Parathyroid adenoma (tissue), 2 donors: ENCODE data around the gene FLRT2.

Experiments
- H2AFZ ChIP-seq: fragments of 300-600 bp; sonication (generic); one replicate; pipeline ENCODE4 v1.7.0; 2017; ENCODE audit warnings: antibody characterized with exemption, mild to moderate bottlenecking
- H3K27ac ChIP-seq: fragments of 300-600 bp; sonication (generic); one replicate; pipeline ENCODE4 v1.7.0; 2017
- H3K27me3 ChIP-seq: fragments of 300-600 bp; sonication (generic); one replicate; pipeline ENCODE4 v1.7.0; 2017; ENCODE audit warnings: low read length; ENCODE audit not compliant: control insufficient read depth, insufficient read depth
- H3K36me3 ChIP-seq: fragments of 300-600 bp; sonication (generic); one replicate; pipeline ENCODE4 v1.7.0; 2017; ENCODE audit warnings: low read length; ENCODE audit not compliant: control insufficient read depth, insufficient read depth
- H3K4me1 ChIP-seq: fragments of 300-600 bp; sonication (generic); one replicate; pipeline ENCODE4 v1.7.0; 2017; ENCODE audit warnings: control low read depth
- H3K4me2 ChIP-seq: fragments of 300-600 bp; sonication (generic); one replicate; pipeline ENCODE4 v1.7.0; 2017; ENCODE audit warnings: low read length
- H3K4me3 ChIP-seq: fragments of 300-600 bp; sonication (generic); one replicate; pipeline ENCODE4 v1.7.0; 2017; ENCODE audit warnings: low read depth, low read length
- H3K79me2 ChIP-seq: fragments of 300-600 bp; sonication (generic); one replicate; pipeline ENCODE4 v1.7.0; 2017; ENCODE audit warnings: control low read depth
- H3K9ac ChIP-seq: fragments of 300-600 bp; sonication (generic); one replicate; pipeline ENCODE4 v1.7.0; 2017; ENCODE audit warnings: mild to moderate bottlenecking
- H3K9me3 ChIP-seq: fragments of 300-600 bp; sonication (generic); one replicate; pipeline ENCODE4 v1.7.0; 2017; ENCODE audit warnings: low read length; ENCODE audit not compliant: control insufficient read depth
- TF ChIP-seq, protein P1 (sequence below): fragments of 300-600 bp; sonication (generic); IDR thresholded peaks from one replicate; pipeline ENCODE4 v1.7.0; 2017; ENCODE audit warnings: antibody characterized with exemption, mild to moderate bottlenecking
- donor health status: primary hyperparathyroidism.

The FLRT2 gene

DNA sequence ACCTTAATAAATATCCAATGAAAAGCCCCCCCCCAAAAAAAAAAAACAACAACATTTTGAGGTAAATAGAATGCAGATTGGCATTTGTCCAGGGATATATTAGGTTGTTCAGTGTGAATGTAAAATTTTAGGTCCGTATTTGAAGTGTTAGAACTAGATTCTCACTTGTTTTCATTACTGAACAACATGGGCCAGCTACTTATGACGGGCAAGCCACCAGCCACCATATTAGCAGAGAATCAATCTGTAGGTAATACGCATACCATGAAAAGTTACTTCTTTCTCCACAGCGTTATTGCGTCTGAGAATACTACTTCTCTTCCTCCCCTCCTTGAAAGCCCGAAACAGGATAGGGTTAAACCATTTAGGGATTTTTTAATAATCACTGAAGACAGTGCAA, 5.4 kb downstream of the FLRT2 start:
- no peak overlapping the region for H3K27ac ChIP-seq
- no peak overlapping the region for H3K4me3 ChIP-seq
- TF ChIP-seq, protein P1, sequence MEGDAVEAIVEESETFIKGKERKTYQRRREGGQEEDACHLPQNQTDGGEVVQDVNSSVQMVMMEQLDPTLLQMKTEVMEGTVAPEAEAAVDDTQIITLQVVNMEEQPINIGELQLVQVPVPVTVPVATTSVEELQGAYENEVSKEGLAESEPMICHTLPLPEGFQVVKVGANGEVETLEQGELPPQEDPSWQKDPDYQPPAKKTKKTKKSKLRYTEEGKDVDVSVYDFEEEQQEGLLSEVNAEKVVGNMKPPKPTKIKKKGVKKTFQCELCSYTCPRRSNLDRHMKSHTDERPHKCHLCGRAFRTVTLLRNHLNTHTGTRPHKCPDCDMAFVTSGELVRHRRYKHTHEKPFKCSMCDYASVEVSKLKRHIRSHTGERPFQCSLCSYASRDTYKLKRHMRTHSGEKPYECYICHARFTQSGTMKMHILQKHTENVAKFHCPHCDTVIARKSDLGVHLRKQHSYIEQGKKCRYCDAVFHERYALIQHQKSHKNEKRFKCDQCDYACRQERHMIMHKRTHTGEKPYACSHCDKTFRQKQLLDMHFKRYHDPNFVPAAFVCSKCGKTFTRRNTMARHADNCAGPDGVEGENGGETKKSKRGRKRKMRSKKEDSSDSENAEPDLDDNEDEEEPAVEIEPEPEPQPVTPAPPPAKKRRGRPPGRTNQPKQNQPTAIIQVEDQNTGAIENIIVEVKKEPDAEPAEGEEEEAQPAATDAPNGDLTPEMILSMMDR: no peak
- no peak overlapping the region for H3K9ac ChIP-seq
- no peaks in the 10 kb centered on the region for H3K9me3 ChIP-seq
- no peak overlapping the region for H3K4me2 ChIP-seq
- no peaks in the 10 kb centered on the region for H3K4me1 ChIP-seq
- H3K27me3 ChIP-seq: no peaks in the 10 kb centered on the region
- no peaks in the 10 kb centered on the region for H3K79me2 ChIP-seq
- H3K36me3 ChIP-seq: no peaks in the 10 kb centered on the region
- no peak overlapping the region for H2AFZ ChIP-seq

DNA sequence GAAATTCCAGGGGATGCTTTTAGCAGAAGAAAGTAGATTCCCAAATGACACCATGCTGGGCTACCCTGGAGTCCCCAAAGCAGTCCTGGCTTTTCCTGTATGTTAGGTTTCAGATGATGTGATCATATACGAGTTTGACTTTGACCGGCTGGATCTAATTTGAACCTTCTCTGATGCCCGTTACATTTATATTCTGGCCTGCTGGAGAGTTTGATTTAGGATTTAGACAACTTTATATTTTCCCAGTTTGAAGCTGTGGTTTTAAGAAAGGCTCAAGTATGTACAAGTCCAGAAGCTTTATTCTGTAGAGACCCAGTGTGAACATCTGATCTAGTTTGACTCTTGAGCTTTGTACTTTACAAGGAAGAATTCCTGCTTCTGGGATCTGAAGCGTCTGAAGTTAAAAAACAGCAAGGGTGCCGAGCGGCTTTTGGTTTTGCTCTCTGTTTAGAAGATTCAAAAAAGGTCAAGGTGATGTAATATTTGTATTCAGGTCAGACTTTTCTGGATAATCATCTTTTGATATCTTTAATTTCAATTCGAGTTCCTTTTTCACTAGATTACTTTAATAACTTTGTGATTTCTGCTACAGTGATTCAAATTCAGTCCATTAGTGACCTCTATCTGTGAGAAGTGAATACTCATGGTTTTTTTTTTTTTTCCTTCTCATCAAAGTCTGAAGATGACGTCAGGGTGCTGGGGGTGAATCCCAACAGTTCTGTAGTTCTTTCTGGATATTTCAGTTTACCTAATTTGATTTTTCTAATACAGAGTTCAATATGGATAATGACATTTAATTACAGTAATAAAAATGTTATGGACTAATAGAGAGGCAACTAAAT, 6.3 kb downstream of the FLRT2 start:
- Histone ChIP-seq H3K4me1 (no peaks in the 10 kb centered on the region), H3K9ac (no peak overlapping the region), H2AFZ (no peak overlapping the region), H3K9me3 (no peaks in the 10 kb centered on the region), H3K4me3 (no peak overlapping the region), H3K36me3 (no peaks in the 10 kb centered on the region), H3K27ac (no peak overlapping the region), H3K4me2 (no peak overlapping the region), H3K79me2 (no peaks in the 10 kb centered on the region), H3K27me3 (no peaks in the 10 kb centered on the region)
- TF ChIP-seq, protein P1: no peak

DNA sequence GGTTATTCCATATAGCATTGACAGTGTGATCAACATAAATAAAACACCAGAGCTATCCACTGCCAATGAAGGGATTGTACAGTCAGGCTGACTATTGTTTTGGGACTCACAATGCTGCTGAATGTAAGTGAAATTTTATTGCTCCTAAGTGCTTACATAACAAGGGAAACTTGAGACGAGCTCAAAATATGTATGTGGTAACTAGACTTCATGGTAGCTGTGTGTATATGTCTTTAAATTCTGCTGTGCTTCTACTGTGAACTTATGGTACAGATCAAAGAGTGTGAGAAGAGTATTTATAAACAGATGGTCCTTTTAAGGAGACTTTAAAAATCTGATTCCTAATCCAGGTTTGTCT, 6.9 kb downstream of the FLRT2 start:
- Histone ChIP-seq H3K9me3 (no peaks in the 10 kb centered on the region), H2AFZ (no peak overlapping the region), H3K27ac (no peak overlapping the region), H3K4me1 (no peaks in the 10 kb centered on the region), H3K9ac (no peak overlapping the region), H3K36me3 (no peaks in the 10 kb centered on the region), H3K4me3 (no peak overlapping the region), H3K4me2 (no peak overlapping the region), H3K27me3 (no peaks in the 10 kb centered on the region), H3K79me2 (no peaks in the 10 kb centered on the region)
- TF ChIP-seq, protein P1: no peak

DNA sequence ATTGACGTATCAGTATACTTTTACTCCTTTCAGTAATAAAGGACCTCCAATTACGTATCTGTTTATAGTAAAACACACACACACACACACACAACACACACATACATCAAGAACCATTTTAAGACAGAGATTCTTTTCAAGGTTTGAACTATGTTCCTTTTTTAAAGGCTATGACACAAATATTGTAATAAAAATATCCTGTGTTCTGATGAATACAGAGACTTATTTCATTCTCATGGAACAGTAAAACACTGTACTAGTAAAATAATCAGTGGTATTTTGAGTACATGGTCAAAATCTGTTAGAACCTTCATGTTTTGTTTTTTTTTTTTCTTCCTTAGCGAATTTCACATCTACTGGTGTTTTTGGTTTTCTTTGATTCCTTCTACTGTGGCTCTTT, 7.6 kb downstream of the FLRT2 start:
- H3K4me3 ChIP-seq: no peak overlapping the region
- no peaks in the 10 kb centered on the region for H3K36me3 ChIP-seq
- no peak overlapping the region for H3K27ac ChIP-seq
- no peaks in the 10 kb centered on the region for H3K4me1 ChIP-seq
- H3K79me2 ChIP-seq: no peaks in the 10 kb centered on the region
- H3K9me3 ChIP-seq: no peaks in the 10 kb centered on the region
- no peak overlapping the region for H2AFZ ChIP-seq
- no peak overlapping the region for H3K4me2 ChIP-seq
- H3K27me3 ChIP-seq: no peaks in the 10 kb centered on the region
- no peak overlapping the region for H3K9ac ChIP-seq
- TF ChIP-seq, protein P1: no peak

DNA sequence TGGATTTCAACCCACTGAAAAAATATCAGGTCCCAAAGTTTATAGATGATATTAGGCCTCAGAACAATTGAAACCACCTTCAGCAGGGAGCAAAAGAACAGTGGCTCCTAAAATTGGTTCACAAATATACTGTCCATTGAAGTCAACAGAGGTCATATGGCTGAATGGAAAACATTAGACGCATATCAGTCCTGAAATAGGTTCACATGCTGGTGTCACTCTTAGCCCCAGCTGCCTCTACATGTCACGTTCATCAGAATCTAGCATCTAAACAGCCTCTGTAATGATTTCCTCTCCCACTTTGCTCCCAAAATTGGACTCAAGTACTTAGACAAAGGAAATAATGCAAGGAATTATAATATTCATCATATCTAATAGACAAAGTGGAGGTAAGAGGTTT, 8.7 kb downstream of the FLRT2 start:
- Histone ChIP-seq H3K9me3 (no peaks in the 10 kb centered on the region), H3K79me2 (no peaks in the 10 kb centered on the region), H3K4me1 (no peaks in the 10 kb centered on the region), H3K4me3 (no peak overlapping the region), H3K9ac (no peak overlapping the region), H3K4me2 (no peak overlapping the region), H3K27ac (no peak overlapping the region), H2AFZ (no peak overlapping the region), H3K36me3 (no peaks in the 10 kb centered on the region), H3K27me3 (no peaks in the 10 kb centered on the region)
- TF ChIP-seq, protein P1: no peak
